ENCODE results near the gene EVA1B.
A peak's percentile ranks its signal among the peaks of the same experiment; 100 is the strongest.

Gene EVA1B

GRCh38 chr1:36345353-36345752, 21.9 kb upstream of the EVA1B start:
- DNase-seq, result no peak

GRCh38 chr1:36344395-36344680, 20.9 kb upstream of the EVA1B start:
- no peak for DNase-seq

- no peak for DNase-seq
Measured at GRCh38 chr1:36343651-36344394, 20.4 kb upstream of the EVA1B start.

- peak; percentile 62 to 68 for DNase-seq
Measured at GRCh38 chr1:36342426-36343185, 19.2 kb upstream of the EVA1B start.

- DNase-seq, result no peak
Measured at GRCh38 chr1:36341626-36342320, 18.3 kb upstream of the EVA1B start.

- DNase-seq, result no peak
Measured at GRCh38 chr1:36339615-36340014, 16.2 kb upstream of the EVA1B start.

GRCh38 chr1:36339215-36339614, 15.8 kb upstream of the EVA1B start:
- DNase-seq, result no peak

GRCh38 chr1:36337830-36338229, 14.4 kb upstream of the EVA1B start:
- DNase-seq, result no peak

GRCh38 chr1:36330940-36331339, 7.5 kb upstream of the EVA1B start:
- no peak for DNase-seq

- no peak for DNase-seq
Measured at GRCh38 chr1:36329817-36330216, 6.4 kb upstream of the EVA1B start.

- DNase-seq, result no peak
Measured at GRCh38 chr1:36328713-36329112, 5.3 kb upstream of the EVA1B start.

- no peak for DNase-seq
Measured at GRCh38 chr1:36328088-36328480, 4.6 kb upstream of the EVA1B start.

GRCh38 chr1:36327421-36328087, 4.1 kb upstream of the EVA1B start:
- no peak for DNase-seq

- no peak for DNase-seq
Measured at GRCh38 chr1:36326499-36326898, 3.1 kb upstream of the EVA1B start.

- no peak for DNase-seq
Measured at GRCh38 chr1:36324353-36324703, 883 bp upstream of the EVA1B start.

- peak; percentile 50 to 66 for DNase-seq
Measured at GRCh38 chr1:36322786-36323635, 434 bp downstream of the EVA1B start.

- DNase-seq, result peak in 1 of 2 experiments; percentile 13
Measured at GRCh38 chr1:36322041-36322785, 1.2 kb downstream of the EVA1B start.

GRCh38 chr1:36321119-36321951, 2.1 kb downstream of the EVA1B start:
- peak; percentile 51 to 61 for DNase-seq

GRCh38 chr1:36320767-36321118, 2.7 kb downstream of the EVA1B start:
- DNase-seq, result no peak

GRCh38 chr1:36320291-36320761, 3.1 kb downstream of the EVA1B start:
- no peak for DNase-seq

- no peak for DNase-seq
Measured at GRCh38 chr1:36309397-36309796, 14.0 kb downstream of the EVA1B start.

Data from activated CD4-positive, alpha-beta T cell treated with anti-CD3 and anti-CD28 coated beads, Interleukin-2, amount 50 U/mL, for 48 hours (primary cell).